Chondrocyte (in vitro differentiated cells): ENCODE results near the gene PLCE1. TPM values are rescaled to one million over a fixed set of nuclear protein-coding genes. Genes with fewer than 3 reads are reported as not detected.

Source experiments
- DNase-seq: peaks from one replicate; pipeline ENCODE4 v3.0.0; 2021; ENCODE audit warnings: mixed read lengths, low spot score
- H3K27ac Mint-ChIP-seq: one replicate; pipeline ENCODE4 v1.8.0; 2021; ENCODE audit warnings: mild to moderate bottlenecking, moderate library complexity, mixed read lengths; ENCODE audit not compliant: unreplicated experiment
- H3K27me3 Mint-ChIP-seq: 2 replicates; pipeline ENCODE4 v1.8.0; 2021; ENCODE audit warnings: low read depth, mixed read lengths
- H3K36me3 Mint-ChIP-seq: 2 replicates; pipeline ENCODE4 v1.8.0; 2021; ENCODE audit warnings: low read depth, mixed read lengths
- H3K4me1 Mint-ChIP-seq: 2 replicates; pipeline ENCODE4 v1.8.0; 2021; ENCODE audit warnings: low read depth, mild to moderate bottlenecking, mixed read lengths
- H3K4me3 Mint-ChIP-seq: one replicate; pipeline ENCODE4 v1.8.0; 2021; ENCODE audit warnings: mild to moderate bottlenecking, moderate library complexity, mixed read lengths; ENCODE audit not compliant: unreplicated experiment
- H3K9me3 Mint-ChIP-seq: 2 replicates; pipeline ENCODE4 v1.8.0; 2021; ENCODE audit warnings: low read depth, mixed read lengths
- CTCF ChIP-seq: fragments of 200-600 bp; sonication (generic); IDR thresholded peaks from 2 replicates; pipeline ENCODE4 v1.5.0; 2021; ENCODE audit warnings: antibody characterized with exemption, mild to moderate bottlenecking, moderate library complexity
- total RNA-seq: library from RNA; stranded (reverse); gene quantifications from 3 replicates; pipeline ENCODE4 v1.2.1, GENCODE V29; 2021

Gene PLCE1
- total RNA-seq, 1 donor from 2014 or later = 10.6 TPM

GRCh38 chr10:93997546-93997945 is 3.8 kb downstream of the PLCE1 start:
- H3K4me1 Mint-ChIP-seq = peaks cover 47% of the 10 kb centered on the region
- no peaks in the 10 kb centered on the region for H3K9me3 Mint-ChIP-seq
- no peaks in the 10 kb centered on the region for H3K27me3 Mint-ChIP-seq
- no peak overlapping the region for H3K27ac Mint-ChIP-seq
- no peak overlapping the region for H3K4me3 Mint-ChIP-seq
- no peak for TF ChIP-seq CTCF
- H3K36me3 Mint-ChIP-seq = peaks cover 3% of the 10 kb centered on the region
- no peak for DNase-seq

GRCh38 chr10:93999401-93999851 is 5.7 kb downstream of the PLCE1 start:
- Mint-ChIP-seq H3K27me3 (no peaks in the 10 kb centered on the region), H3K27ac (no peak overlapping the region), H3K4me1 (peaks cover 37% of the 10 kb centered on the region), H3K4me3 (no peak overlapping the region), H3K9me3 (no peaks in the 10 kb centered on the region), H3K36me3 (peaks cover 3% of the 10 kb centered on the region)
- TF ChIP-seq CTCF = peak; percentile 46
- no peak for DNase-seq

- H3K27me3 Mint-ChIP-seq = no peaks in the 10 kb centered on the region
- peaks cover 3% of the 10 kb centered on the region for H3K36me3 Mint-ChIP-seq
- H3K9me3 Mint-ChIP-seq = no peaks in the 10 kb centered on the region
- no peak for TF ChIP-seq CTCF
- H3K4me1 Mint-ChIP-seq = peaks cover 23% of the 10 kb centered on the region
- no peak overlapping the region for H3K27ac Mint-ChIP-seq
- H3K4me3 Mint-ChIP-seq = no peak overlapping the region
- no peak for DNase-seq
Observed at GRCh38 chr10:94000638-94001415, 7.1 kb downstream of the PLCE1 start.

- DNase-seq = no peak
- Mint-ChIP-seq H3K4me1 (peaks cover 17% of the 10 kb centered on the region), H3K9me3 (no peaks in the 10 kb centered on the region), H3K27ac (no peak overlapping the region), H3K4me3 (no peak overlapping the region), H3K27me3 (no peaks in the 10 kb centered on the region), H3K36me3 (peaks cover 3% of the 10 kb centered on the region)
- TF ChIP-seq CTCF = no peak
Observed at GRCh38 chr10:94001416-94001810, 7.7 kb downstream of the PLCE1 start.

GRCh38 chr10:94002156-94002555 is 8.4 kb downstream of the PLCE1 start:
- H3K27ac Mint-ChIP-seq = no peak overlapping the region
- DNase-seq = no peak
- TF ChIP-seq CTCF = no peak

More at GRCh38 chr10:94002156-94002555, 8.4 kb downstream of the PLCE1 start:
- Mint-ChIP-seq H3K4me1 (peaks cover 24% of the 10 kb centered on the region), H3K9me3 (no peaks in the 10 kb centered on the region), H3K27me3 (no peaks in the 10 kb centered on the region), H3K36me3 (peaks cover 3% of the 10 kb centered on the region), H3K4me3 (no peak overlapping the region)
